ENCODE measurements around the gene PRKAG2. TPM values are rescaled to one million over a fixed set of nuclear protein-coding genes. Genes with fewer than 3 reads are reported as not detected.

Gene PRKAG2
- total and polyA plus RNA-seq, 2 of the 8 experiments (the other 6 are each of a cell fraction or from before 2014, with no cell fraction given) = 7.5 to 18.1 TPM

GRCh38 chr7:151559557-151560183, 317.2 kb downstream of the PRKAG2 start:
- TF ChIP-seq POLR2A (IDR thresholded peaks at IDR 0.05; ENCODE audit: control extremely low read depth in 1 of 2, low read depth in 2 of 2, low read length in 2 of 2) = no peak
- TF ChIP-seq KDM5A (IDR thresholded peaks at IDR 0.05; ENCODE audit: low read length) = no peak
- no peak for TF ChIP-seq NANOG (IDR thresholded peaks at IDR 0.05; ENCODE audit: insufficient read depth, low read depth, low read length, poor library complexity, severe bottlenecking)
- TF ChIP-seq RBBP5 (IDR thresholded peaks at IDR 0.05; ENCODE audit: borderline replicate concordance, low read depth, low read length) = no peak
- no peak for TF ChIP-seq SIRT6 (IDR thresholded peaks at IDR 0.05; ENCODE audit: low read length)
- DNase-seq (ENCODE audit: low read depth in 1 of 2, low spot score in 2 of 2) (no peak), FAIRE-seq (no peak)
- Histone ChIP-seq H2BK5ac (ENCODE audit: low read depth, low read length) (no peak overlapping the region), H3K4me3 (ENCODE audit: extremely low read depth in 1 of 4, insufficient read depth in 2 of 4, low read depth in 3 of 4, low read length in 4 of 4) (no peak overlapping the region), H3K18ac (ENCODE audit: extremely low read depth, low read length) (no peak overlapping the region), H3K27ac (ENCODE audit: low read depth, low read length) (no peak overlapping the region), H4K91ac (replicated peaks; ENCODE audit: insufficient read length, low read length) (no peak overlapping the region), H2BK20ac (ENCODE audit: low read length) (no peak overlapping the region), H3K79me2 (ENCODE audit: control insufficient read depth in 1 of 2, insufficient read depth in 2 of 2, low read length in 2 of 2) (no peaks in the 10 kb centered on the region), H3K79me1 (ENCODE audit: low read depth, low read length) (no peaks in the 10 kb centered on the region), H2AK5ac (ENCODE audit: low read depth, low read length) (no peak overlapping the region), H3K4me2 (ENCODE audit: insufficient read depth in 1 of 2, low read depth in 2 of 2, low read length in 2 of 2) (no peak overlapping the region), H4K8ac (ENCODE audit: extremely low read depth, insufficient read depth, low read length) (no peak overlapping the region), H3K4ac (replicated peaks; ENCODE audit: insufficient read length, low read depth, low read length) (no peak overlapping the region), H2BK15ac (ENCODE audit: low read length) (no peak overlapping the region), H3K9me3 (ENCODE audit: insufficient read depth in 2 of 2, low read depth in 1 of 2, low read length in 1 of 2) (no peaks in the 10 kb centered on the region), H4K20me1 (replicated peaks in 1 of 2; ENCODE audit: control insufficient read depth in 1 of 2, insufficient read depth in 2 of 2, low read length in 2 of 2) (no peaks in the 10 kb centered on the region), H4K5ac (ENCODE audit: insufficient read length, low read depth, low read length) (no peak overlapping the region), H3K23me2 (ENCODE audit: low read depth, low read length) (no peaks in the 10 kb centered on the region), H3K9ac (replicated peaks in 1 of 4; ENCODE audit: extremely low read depth in 1 of 4, low read depth in 3 of 4, low read length in 3 of 4) (no peak overlapping the region), H3K14ac (ENCODE audit: insufficient read length) (no peak overlapping the region), H2BK12ac (ENCODE audit: low read depth, low read length) (no peak overlapping the region), H3K36me3 (ENCODE audit: control insufficient read depth in 2 of 4, insufficient read depth in 4 of 4, low read length in 3 of 4) (no peaks in the 10 kb centered on the region), H2AFZ (ENCODE audit: low read length) (no peak overlapping the region), H3K23ac (ENCODE audit: insufficient read length) (no peak overlapping the region), H3K4me1 (replicated peaks in 1 of 4; ENCODE audit: control insufficient read depth in 3 of 4, insufficient read depth in 4 of 4, low read length in 3 of 4) (no peaks in the 10 kb centered on the region), H3K27me3 (replicated peaks in 1 of 4; ENCODE audit: control insufficient read depth in 3 of 4, extremely low read depth in 1 of 4, insufficient read depth in 3 of 4, low read length in 3 of 4) (no peaks in the 10 kb centered on the region), H3K56ac (replicated peaks; ENCODE audit: insufficient read length, low read depth, low read length) (no peak overlapping the region), H2BK120ac (replicated peaks; ENCODE audit: low read depth, low read length) (no peak overlapping the region)
- ChIA-PET POLR2A (ENCODE audit: partially characterized antibody) (no interaction called here), CTCF (ENCODE audit: partially characterized antibody) (interaction anchor here (1.5 kb wide), 1 partner anchor 21 kb away, joined by 3 read pairs; no protein-coding TSS in a partner anchor)
- 95% methylated on average over 5 of the region's 5 CpGs; no CpG with 5 or more reads in 1 of the 2 experiments for WGBS, 2 experiments (ENCODE audit: extremely low coverage in 1 of 2, insufficient coverage in 1 of 2, insufficient read length in 1 of 2, insufficient replicate concordance in 2 of 2, low coverage in 1 of 2, low lambda C conversion rate in 2 of 2, missing lambda C conversion rate in 1 of 2)

All from H1 (cell line).